Vagina (tissue), 2 donors: ENCODE results near the gene ANAPC4.

Source experiments
- CTCF ChIP-seq, 3 experiments: fragments of 450-650 bp in 2 of 3; fragments of 200-600 bp in 1 of 3; sonication (generic) in 1 of 3; IDR thresholded peaks; one replicate each; pipeline ENCODE4 v1.5.1; 2017 to 2019; ENCODE audit warnings: antibody characterized with exemption in 3 of 3, mild to moderate bottlenecking in 2 of 3, moderate library complexity in 2 of 3
- POLR2A ChIP-seq, 2 donors: fragments of 450-650 bp; IDR thresholded peaks; one replicate each; pipeline ENCODE4 v1.6.1; 2017; ENCODE audit warnings: antibody characterized with exemption in 2 of 2, mild to moderate bottlenecking in 2 of 2, moderate library complexity in 2 of 2

DNA sequence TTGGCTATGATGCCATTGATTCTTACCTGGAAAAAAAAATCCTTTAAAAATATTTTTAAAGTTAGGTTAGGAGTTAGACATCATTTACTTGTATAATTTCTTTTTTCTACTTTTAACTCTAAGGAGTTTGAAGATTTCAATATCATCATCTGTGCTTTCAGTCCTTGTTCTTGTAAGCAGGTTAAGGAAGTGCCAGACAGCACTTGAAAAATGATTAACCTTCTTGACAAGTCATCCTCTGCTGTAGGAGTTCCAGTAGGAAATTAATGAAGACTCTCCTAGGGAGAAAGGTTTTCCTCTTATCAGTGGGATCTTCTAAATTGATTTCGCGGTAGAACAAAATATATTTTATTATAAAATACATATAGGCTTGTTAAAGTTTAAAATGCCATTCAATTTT lies 29.1 kb upstream of the ANAPC4 start:
- TF ChIP-seq CTCF (IDR thresholded peaks at IDR 0.05) = no peak
- TF ChIP-seq POLR2A (IDR thresholded peaks at IDR 0.05) = no peak
